ENCODE data around the gene NDST1. TPM values are rescaled to one million over a fixed set of nuclear protein-coding genes. Genes with fewer than 3 reads are reported as not detected.

NDST1 gene
- total RNA-seq, 4 donors from 2014 or later: 32.4 to 104 (median 42.6) TPM

DNA sequence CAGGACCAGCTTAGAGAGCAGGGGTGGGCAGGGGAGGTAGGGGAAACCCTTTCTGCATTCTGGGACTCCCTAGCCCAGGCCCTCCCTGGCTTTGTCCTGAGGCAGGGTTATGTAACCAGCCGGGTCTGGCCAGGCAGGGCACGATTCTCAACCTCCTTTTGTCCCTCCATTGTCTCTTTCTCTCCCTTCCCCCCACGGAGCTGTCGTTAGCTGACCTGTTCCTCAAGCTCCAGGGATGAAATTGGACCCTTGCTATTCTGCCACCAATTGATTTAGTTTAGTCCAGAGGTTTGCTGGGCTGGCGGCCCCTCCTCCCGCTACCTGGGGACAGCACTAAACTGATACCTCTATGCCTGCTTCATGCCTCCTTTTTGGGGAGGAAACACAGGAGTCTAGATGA lies 9.4 kb upstream of the NDST1 start:
- TF ChIP-seq, protein P1, sequence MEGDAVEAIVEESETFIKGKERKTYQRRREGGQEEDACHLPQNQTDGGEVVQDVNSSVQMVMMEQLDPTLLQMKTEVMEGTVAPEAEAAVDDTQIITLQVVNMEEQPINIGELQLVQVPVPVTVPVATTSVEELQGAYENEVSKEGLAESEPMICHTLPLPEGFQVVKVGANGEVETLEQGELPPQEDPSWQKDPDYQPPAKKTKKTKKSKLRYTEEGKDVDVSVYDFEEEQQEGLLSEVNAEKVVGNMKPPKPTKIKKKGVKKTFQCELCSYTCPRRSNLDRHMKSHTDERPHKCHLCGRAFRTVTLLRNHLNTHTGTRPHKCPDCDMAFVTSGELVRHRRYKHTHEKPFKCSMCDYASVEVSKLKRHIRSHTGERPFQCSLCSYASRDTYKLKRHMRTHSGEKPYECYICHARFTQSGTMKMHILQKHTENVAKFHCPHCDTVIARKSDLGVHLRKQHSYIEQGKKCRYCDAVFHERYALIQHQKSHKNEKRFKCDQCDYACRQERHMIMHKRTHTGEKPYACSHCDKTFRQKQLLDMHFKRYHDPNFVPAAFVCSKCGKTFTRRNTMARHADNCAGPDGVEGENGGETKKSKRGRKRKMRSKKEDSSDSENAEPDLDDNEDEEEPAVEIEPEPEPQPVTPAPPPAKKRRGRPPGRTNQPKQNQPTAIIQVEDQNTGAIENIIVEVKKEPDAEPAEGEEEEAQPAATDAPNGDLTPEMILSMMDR (IDR thresholded peaks at IDR 0.05; ENCODE audit: low read depth): no peak

DNA sequence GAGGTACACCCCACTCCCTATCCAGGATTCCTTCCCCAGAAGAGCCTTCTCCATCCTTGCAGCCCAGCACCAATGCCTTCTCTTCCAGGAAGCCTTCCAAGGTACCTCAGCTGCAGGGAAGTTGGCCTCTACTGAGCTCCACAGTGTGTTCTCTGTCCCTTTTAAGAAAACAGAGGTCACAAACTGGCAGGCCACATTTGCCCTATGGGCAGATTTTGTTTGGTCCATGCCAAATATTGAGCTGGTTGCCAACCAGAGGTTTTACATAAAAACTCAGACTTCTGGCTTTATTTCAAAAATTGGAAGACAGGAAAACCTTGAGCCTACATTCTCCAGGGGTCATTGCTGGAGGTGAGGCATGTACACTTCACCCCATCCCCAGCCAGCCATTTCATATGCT lies 9.0 kb upstream of the NDST1 start:
- TF ChIP-seq, protein P1 (IDR thresholded peaks at IDR 0.05; ENCODE audit: low read depth): no peak

DNA sequence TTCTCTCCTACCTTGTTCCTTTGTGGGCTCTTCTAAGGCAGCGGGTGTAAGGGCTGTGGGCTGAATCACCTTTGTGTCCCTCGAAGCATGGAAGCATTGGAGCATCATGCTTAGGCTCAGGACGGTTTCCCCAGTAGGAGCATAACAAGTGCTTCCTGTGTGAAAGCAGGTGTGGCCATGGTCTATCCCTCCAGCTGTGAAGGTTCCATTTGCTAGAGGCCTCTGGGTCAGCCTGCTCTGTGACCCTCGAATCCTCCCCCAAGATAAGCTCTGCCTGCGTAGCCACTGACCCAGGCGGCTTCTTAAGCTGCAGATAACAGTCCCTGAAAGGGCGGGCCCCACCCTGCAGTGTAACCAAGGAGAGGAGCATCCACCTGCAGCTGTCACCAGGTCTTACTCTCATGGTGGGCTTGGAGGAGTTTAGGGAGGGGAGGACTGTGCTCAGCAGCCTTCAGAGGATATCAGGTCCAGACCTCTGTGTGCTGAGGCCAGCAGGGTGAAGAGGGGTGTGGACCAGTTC lies 8.4 kb upstream of the NDST1 start:
- TF ChIP-seq, protein P1 (IDR thresholded peaks at IDR 0.05; ENCODE audit: low read depth): no peak

DNA sequence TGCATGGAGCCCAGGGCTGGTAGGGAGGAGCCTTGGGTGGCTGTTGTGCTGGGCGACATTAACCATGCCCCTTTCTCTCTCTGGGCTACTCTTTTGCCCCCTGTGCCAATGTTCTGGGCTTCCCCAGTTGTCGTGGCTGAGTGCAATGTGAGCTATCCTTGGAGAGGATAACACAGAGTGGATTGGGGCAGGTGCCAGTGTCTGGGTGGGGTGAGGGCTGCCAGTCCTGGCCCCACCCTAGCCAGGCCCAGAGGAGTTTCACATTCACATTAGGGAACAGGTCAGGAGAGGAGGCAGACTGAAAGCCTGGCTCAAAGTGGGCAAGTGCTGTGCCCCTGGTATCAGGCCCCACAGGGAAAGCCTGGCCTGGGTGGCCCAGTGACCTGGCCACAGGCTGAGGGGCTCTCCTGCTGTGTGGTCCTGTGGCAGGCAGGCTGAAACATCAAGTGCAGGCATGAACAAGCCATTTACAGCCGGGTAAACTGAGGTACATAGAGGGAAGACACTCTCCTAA lies 7.5 kb upstream of the NDST1 start:
- TF ChIP-seq, protein P1 (IDR thresholded peaks at IDR 0.05; ENCODE audit: low read depth): no peak

DNA sequence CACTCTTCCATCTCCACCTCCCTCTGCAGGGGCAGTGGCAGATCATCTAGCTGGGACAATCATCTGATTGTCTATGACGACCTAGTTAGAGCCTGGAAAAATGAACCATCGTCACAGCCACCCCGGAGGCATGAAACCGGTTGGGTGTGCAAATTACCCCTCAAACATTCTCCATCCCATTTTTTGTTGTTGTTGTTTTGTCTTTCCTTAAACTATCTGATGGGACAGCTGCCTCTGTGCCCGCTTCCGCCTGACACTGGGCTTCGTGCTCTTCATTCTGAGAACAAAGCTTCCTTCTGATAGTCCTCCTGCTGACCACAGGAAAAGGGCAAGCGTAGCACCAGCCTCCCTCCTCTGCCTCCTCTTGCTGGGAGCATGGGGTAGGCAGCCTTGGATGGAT lies 7.0 kb upstream of the NDST1 start:
- TF ChIP-seq, protein P1 (IDR thresholded peaks at IDR 0.05; ENCODE audit: low read depth): no peak

DNA sequence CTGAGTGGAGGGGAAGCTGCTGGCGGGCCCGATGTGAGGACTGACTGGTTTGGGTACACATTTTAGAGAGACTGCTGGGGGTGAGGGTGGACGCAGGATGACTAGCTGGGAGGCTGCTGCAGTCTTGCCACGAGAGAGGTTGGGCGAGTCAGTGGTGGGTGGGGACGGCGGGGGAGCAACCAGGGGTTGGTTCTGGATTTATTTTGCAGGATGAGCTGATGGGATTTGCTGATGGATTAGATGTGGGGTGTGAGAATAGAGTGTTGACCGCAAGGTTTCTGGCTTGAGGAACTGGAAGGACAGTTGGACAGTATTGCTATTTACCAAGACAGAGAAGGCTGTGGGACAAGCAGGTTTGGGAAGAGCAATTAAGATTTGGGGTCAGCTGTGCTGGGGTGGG lies 5.8 kb upstream of the NDST1 start:
- TF ChIP-seq, protein P1 (IDR thresholded peaks at IDR 0.05; ENCODE audit: low read depth): no peak

DNA sequence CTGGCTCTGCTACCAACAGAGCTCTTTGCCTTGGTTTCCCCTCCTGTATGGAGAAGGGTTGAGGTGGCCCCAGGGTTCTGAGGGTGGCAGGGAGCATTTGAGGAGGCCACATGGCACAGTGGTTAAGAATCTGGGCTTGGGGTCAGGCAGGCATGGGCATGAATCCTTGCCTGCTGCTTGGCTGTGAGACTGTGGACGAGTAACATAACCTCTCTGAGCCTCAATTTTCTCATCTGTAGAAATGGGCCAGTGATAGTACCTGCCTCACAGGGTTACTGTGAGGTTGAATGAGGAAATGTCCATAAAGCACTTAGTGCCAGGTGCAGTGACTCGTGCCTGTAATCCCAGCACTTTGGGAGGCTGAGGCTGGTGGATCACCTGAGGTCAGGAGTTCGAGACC lies 5.1 kb upstream of the NDST1 start:
- TF ChIP-seq, protein P1 (IDR thresholded peaks at IDR 0.05; ENCODE audit: low read depth): no peak
